T-helper 1 cell treated with Interleukin-12 subunit alpha and Interleukin-12 subunit beta and Interleukin-4 antibody, amounts not matched to agents 30 μg/mL and 1 μg/mL, for 36 hours (primary cell): ENCODE data around the gene ONECUT3.

Experiments used
- H3K27ac Mint-ChIP-seq: one replicate; pipeline ENCODE4 v1.8.0; 2021; ENCODE audit warnings: mild to moderate bottlenecking, mixed read lengths
- H3K27me3 Mint-ChIP-seq: one replicate; pipeline ENCODE4 v1.8.0; 2021; ENCODE audit warnings: low read depth, mixed read lengths
- H3K36me3 Mint-ChIP-seq: one replicate; pipeline ENCODE4 v1.8.0; 2021; ENCODE audit warnings: low read depth, mixed read lengths
- H3K4me1 Mint-ChIP-seq: one replicate; pipeline ENCODE4 v1.8.0; 2021; ENCODE audit warnings: low read depth, mixed read lengths
- H3K4me3 Mint-ChIP-seq: one replicate; pipeline ENCODE4 v1.8.0; 2021; ENCODE audit warnings: mild to moderate bottlenecking, moderate library complexity, mixed read lengths
- H3K9me3 Mint-ChIP-seq: one replicate; pipeline ENCODE4 v1.8.0; 2021; ENCODE audit warnings: mixed read lengths

The ONECUT3 gene

GRCh38 chr19:1747285-1748114 lies 5.8 kb upstream of the ONECUT3 start:
- Mint-ChIP-seq H3K4me3 (no peak overlapping the region), H3K27me3 (peaks cover 43% of the 10 kb centered on the region), H3K9me3 (no peaks in the 10 kb centered on the region), H3K4me1 (peaks cover 9% of the 10 kb centered on the region), H3K27ac (no peak overlapping the region), H3K36me3 (no peaks in the 10 kb centered on the region)

GRCh38 chr19:1748115-1748872 lies 5.0 kb upstream of the ONECUT3 start:
- Mint-ChIP-seq H3K4me1 (peaks cover 9% of the 10 kb centered on the region), H3K27me3 (peaks cover 49% of the 10 kb centered on the region), H3K9me3 (no peaks in the 10 kb centered on the region), H3K36me3 (no peaks in the 10 kb centered on the region), H3K4me3 (no peak overlapping the region), H3K27ac (no peak overlapping the region)

GRCh38 chr19:1748873-1749341 lies 4.4 kb upstream of the ONECUT3 start:
- no peak overlapping the region for H3K4me3 Mint-ChIP-seq

GRCh38 chr19:1749373-1750342 lies 3.6 kb upstream of the ONECUT3 start:
- Mint-ChIP-seq H3K27ac (no peak overlapping the region), H3K36me3 (no peaks in the 10 kb centered on the region), H3K9me3 (no peaks in the 10 kb centered on the region), H3K4me3 (no peak overlapping the region), H3K4me1 (peaks cover 9% of the 10 kb centered on the region), H3K27me3 (peaks cover 51% of the 10 kb centered on the region)

More at GRCh38 chr19:1748873-1749341, 4.4 kb upstream of the ONECUT3 start:
- H3K27me3 Mint-ChIP-seq, result peaks cover 49% of the 10 kb centered on the region
- no peaks in the 10 kb centered on the region for H3K36me3 Mint-ChIP-seq
- H3K9me3 Mint-ChIP-seq, result no peaks in the 10 kb centered on the region
- peaks cover 9% of the 10 kb centered on the region for H3K4me1 Mint-ChIP-seq
- H3K27ac Mint-ChIP-seq, result no peak overlapping the region

GRCh38 chr19:1750343-1751021 lies 2.8 kb upstream of the ONECUT3 start:
- H3K27ac Mint-ChIP-seq, result no peak overlapping the region
- H3K4me1 Mint-ChIP-seq, result peaks cover 10% of the 10 kb centered on the region
- H3K36me3 Mint-ChIP-seq, result peaks cover under 1% of the 10 kb centered on the region
- H3K27me3 Mint-ChIP-seq, result peaks cover 52% of the 10 kb centered on the region
- no peak overlapping the region for H3K4me3 Mint-ChIP-seq
- no peaks in the 10 kb centered on the region for H3K9me3 Mint-ChIP-seq

GRCh38 chr19:1751367-1752008 lies 1.8 kb upstream of the ONECUT3 start:
- Mint-ChIP-seq H3K4me3 (peak overlapping the region; percentile 17), H3K9me3 (no peaks in the 10 kb centered on the region), H3K4me1 (peaks cover 11% of the 10 kb centered on the region), H3K36me3 (peaks cover 2% of the 10 kb centered on the region), H3K27ac (peak overlapping the region; percentile 31), H3K27me3 (peaks cover 59% of the 10 kb centered on the region)

GRCh38 chr19:1752009-1752756 lies 1.1 kb upstream of the ONECUT3 start:
- peak overlapping the region; percentile 31 for H3K27ac Mint-ChIP-seq
- H3K4me3 Mint-ChIP-seq, result no peak overlapping the region
- H3K4me1 Mint-ChIP-seq, result peaks cover 13% of the 10 kb centered on the region
- H3K9me3 Mint-ChIP-seq, result no peaks in the 10 kb centered on the region
- H3K36me3 Mint-ChIP-seq, result peaks cover 2% of the 10 kb centered on the region
- H3K27me3 Mint-ChIP-seq, result peaks cover 65% of the 10 kb centered on the region

- H3K27ac Mint-ChIP-seq, result no peak overlapping the region
- H3K36me3 Mint-ChIP-seq, result peaks cover 2% of the 10 kb centered on the region
- H3K4me1 Mint-ChIP-seq, result peaks cover 6% of the 10 kb centered on the region
- H3K9me3 Mint-ChIP-seq, result no peaks in the 10 kb centered on the region
- peaks cover 72% of the 10 kb centered on the region for H3K27me3 Mint-ChIP-seq
- H3K4me3 Mint-ChIP-seq, result no peak overlapping the region
These were observed 821 bp downstream of the ONECUT3 start for GRCh38 chr19:1754018-1754635.

- peaks cover 79% of the 10 kb centered on the region for H3K27me3 Mint-ChIP-seq
- no peak overlapping the region for H3K4me3 Mint-ChIP-seq
- peaks cover 2% of the 10 kb centered on the region for H3K36me3 Mint-ChIP-seq
- peak overlapping the region; percentile 52 for H3K27ac Mint-ChIP-seq
- H3K4me1 Mint-ChIP-seq, result peaks cover 6% of the 10 kb centered on the region
- no peaks in the 10 kb centered on the region for H3K9me3 Mint-ChIP-seq
These were observed 1.5 kb downstream of the ONECUT3 start for GRCh38 chr19:1754636-1755466.

GRCh38 chr19:1755467-1756171 lies 2.3 kb downstream of the ONECUT3 start:
- Mint-ChIP-seq H3K27me3 (peaks cover 79% of the 10 kb centered on the region), H3K27ac (peak overlapping the region; percentile 89), H3K4me1 (peaks cover 4% of the 10 kb centered on the region), H3K9me3 (no peaks in the 10 kb centered on the region), H3K4me3 (peak overlapping the region; percentile 46), H3K36me3 (peaks cover 2% of the 10 kb centered on the region)

- H3K4me1 Mint-ChIP-seq, result peaks cover 4% of the 10 kb centered on the region
- H3K4me3 Mint-ChIP-seq, result no peak overlapping the region
- H3K27me3 Mint-ChIP-seq, result peaks cover 79% of the 10 kb centered on the region
- H3K36me3 Mint-ChIP-seq, result peaks cover 2% of the 10 kb centered on the region
- no peaks in the 10 kb centered on the region for H3K9me3 Mint-ChIP-seq
- peak overlapping the region; percentile 59 for H3K27ac Mint-ChIP-seq
These were observed 3.0 kb downstream of the ONECUT3 start for GRCh38 chr19:1756264-1756663.
